ENCODE data around the gene SEMG2.

GRCh38 chr20:45226287-45226686 lies 5.1 kb downstream of the SEMG2 start:
- no peak for TF ChIP-seq CTCF (IDR thresholded peaks at IDR 0.05; ENCODE audit: low read length)
- no peak for TF ChIP-seq EZH2 (optimal IDR thresholded peaks at IDR 0.05; ENCODE audit: low read depth, low read length)
- no peak for TF ChIP-seq EZH2phosphoT487 (IDR thresholded peaks at IDR 0.05; ENCODE audit: low read length)

All from MM.1S (cell line).